NCI-H526 treated with DMSO at 0.1 percent for 48 hours (cell line): Measurements from ENCODE around the gene RHBDL1.
"Not testable (repeated sequence)": the region's sequence is repeated elsewhere in the genome, so short reads cannot be mapped to it uniquely, and the experiment has no call there.

ENCODE experiments used
- DNase-seq: peaks from one replicate; lab custom pipeline; 2025; lab: John Stamatoyannopoulos, UW

The RHBDL1 gene

DNA sequence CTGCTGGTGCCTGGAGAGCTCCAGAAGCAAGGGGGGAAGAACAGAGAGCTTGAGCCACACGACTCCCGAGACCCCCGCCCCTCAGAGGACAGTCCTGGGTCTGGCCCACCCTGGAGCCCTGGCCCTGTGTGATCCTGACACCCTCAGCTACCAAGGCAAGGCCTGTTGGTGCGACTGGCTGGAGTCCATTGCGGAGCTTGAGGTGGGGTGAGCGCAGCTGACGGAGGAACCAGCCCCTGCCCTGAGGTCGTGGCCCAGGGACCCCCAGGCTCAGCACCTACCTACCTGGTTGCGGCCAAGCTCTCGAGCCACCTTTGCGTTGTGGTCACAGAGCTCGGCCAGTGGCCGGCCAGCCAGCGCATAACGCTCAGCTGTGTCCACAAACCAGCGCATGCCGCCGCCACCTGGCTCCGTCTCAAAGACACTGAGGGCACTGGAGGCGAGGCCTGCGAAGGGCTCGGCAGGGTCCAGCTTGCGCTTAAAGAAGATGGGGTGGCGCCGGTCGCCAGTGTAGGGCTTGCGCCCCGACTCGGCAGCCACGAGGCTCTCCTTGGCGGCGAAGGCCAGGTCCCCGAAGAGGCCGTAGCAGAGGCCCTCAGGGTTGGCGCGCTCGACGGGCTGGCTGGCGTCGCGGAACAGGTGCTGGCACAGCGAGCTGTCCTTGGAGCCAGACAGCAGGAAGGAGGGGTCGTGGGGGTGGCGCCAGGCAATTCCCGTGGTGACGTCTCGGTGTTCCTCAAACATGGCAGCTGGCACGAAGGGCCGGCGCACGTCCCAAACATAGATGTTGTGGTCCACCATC, 11.2 kb downstream of the RHBDL1 start:
- no peak for DNase-seq

DNA sequence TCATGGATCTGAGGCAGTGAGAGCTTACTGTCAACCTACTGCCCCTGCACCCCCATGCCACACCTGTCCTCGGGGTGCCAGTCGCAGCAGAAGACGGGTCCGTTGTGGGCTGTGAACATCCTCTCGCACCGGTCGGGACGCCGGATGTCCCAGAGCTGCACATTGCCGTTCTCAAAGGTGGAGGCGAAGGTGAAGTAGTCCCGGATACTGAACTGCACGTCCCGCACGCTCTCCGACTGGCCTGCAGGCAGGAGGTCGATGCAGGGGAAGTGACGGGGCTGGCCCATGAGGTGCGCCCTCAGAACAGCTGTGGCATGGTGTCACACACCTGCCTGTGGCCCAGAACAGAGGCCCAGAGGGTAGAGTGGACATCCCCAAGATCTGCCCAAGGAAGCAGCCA, 12.0 kb downstream of the RHBDL1 start:
- no peak for DNase-seq

DNA sequence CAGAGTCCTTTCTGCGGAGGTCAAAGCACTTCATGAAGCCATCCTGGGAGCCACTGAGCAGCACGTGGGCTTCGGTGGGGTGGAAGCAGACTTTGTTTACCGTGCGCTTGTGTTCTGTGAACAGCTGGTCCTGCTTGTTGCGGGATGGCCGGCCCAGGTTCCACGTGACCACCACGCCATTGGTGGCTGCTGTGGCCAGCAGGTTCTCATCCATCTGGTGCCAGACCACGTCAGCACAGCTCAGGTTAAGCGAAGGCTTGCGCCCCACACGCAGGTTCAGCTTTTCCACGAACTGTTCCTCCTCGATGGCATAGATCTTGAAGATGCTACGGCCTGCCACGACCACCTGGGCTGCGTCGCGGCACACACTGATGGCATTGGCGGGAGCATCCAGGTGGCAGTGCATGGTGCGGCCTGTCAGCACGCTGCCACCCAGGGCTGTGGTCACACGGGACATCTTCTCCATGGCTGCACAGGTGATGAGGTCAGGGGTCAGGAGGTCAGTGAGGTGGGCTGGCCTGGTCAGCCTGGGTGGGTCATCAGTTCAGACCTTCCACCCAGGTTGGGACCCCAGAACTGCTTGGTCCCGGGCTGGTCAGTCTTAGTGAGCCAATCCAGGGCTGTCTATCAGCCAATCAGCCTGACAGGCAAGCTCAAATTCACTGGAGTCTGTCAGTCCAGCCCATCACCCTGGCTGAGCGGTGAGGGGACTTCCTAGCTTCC, 13.9 kb downstream of the RHBDL1 start:
- DNase-seq, result no peak

DNA sequence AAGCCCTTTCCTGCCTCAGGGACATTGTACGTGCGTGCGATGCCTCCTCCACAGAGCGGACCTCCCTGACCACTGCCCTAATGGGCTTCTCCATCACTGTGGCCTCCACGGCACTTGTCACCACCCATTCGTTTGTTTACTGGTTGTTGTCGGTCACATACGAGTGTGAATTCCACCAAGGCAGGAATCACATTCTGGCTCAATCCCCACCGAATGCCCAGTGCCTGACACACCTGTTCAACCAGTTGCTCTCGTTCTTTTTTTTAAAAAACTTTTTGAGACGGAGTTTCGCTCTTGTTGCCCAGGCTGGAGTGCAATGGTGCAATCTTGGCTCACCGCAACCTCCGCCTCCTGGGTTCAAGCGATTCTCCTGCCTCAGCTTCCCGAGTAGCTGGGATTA, 15.8 kb downstream of the RHBDL1 start:
- not testable (repeated sequence) for DNase-seq

DNA sequence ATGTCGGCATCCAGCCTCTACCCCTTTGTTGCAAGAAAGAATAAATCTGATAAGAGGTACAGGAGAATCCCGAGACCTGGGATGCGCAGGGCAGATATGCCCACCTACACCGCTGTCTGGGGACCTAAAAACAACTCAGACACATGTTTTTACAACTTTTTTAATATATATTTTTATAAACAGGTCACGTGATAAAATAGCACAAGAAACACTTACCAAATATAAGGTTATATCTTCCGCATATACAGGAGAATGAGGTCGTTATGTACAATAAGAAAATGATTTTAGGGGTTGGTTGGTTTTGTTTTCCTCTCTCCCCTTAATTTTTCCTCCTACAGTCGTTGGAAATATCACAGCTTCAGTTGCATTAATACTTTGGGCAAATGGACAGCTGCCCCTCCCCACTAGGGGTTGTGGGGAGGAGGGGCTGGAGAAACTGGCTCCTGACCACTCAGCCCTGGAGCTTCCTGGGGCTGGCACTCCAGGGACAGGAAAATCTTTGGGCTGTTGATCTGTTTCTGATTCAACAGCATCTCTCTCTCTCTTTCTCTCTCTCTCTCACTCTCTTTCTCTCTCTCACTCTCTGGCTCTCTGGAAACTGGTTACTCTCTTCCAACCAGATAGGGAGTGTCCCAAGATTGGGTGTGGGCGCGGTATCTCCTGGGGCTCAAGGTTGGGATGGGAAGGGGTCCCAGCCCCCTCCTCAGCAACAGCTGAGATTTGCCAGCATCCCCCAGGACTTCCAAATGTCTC, 17.1 kb downstream of the RHBDL1 start:
- no peak for DNase-seq

DNA sequence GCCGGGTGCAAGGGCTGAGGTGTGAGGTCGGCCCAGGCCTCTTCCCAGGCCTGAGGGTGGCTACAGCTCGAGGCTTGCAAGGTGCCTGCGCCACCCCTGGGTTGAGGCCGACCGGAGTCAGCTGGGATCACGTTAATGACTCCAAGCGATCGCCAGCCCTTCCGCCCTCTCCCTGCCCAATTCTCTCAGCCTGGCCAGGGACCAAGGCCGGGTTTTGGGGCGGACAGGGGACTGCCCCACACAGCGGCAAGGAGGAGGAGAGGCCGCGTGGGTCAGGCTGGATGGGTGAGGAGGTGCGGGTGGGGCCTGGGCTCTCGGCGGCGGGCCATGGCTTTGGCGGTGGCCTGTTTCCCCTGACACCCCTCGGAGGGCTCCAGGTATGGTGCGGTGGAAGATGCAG, 17.9 kb downstream of the RHBDL1 start:
- no peak for DNase-seq

DNA sequence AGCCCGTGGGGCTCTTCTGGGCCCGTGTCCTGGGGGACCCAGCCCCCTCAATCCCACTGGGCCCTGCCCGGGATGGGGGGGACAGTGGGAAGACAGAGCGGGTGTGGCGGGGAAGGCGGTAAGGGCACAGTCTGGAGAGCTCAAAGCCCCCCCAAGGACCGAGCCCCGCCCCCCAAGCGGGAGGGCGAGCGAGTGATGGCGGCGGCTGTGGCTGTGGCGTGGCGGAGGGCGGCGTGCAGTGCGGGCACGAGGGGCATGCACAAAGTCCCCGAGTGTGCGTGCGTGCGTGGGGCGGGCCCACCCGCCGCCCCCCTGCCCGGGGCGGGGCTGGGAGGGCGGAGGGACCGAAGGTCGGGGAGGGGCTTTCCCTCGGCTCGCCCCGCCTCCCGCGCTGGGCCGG, 18.3 kb downstream of the RHBDL1 start:
- DNase-seq, result no peak

DNA sequence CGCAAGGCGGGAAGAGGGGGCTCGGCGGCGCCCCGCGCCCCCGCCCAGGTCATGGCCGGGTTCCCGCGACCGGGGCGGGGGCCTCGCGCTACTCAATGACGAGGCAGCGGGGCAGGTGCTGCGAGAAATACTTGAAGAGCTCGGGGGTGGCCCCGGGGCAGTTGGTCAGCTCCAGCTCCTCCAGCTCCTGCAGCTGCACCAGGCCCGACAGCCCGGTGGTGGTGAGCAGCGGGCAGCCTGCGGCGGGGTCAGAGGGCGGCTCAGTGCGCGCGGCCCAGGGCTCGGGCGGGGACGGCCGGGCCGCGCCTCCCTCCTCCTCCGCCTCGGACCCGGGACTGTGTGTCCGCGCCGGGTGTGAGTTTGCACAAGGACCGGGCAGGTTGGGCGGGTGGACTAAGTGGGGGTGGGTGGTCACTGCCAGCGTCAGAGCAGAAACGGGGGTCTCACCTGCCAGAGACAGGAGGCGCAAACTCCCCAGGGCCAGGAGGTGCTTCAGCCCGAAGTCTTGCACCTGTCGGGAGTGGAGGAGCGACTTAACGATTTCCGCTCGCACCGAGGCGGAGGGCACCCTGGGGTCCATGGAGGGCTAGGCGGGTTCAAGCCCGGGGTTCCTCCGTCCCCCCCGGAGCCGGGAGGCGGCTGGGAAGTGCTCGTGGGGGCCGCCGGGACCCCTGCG, 18.9 kb downstream of the RHBDL1 start:
- DNase-seq, result no peak

DNA sequence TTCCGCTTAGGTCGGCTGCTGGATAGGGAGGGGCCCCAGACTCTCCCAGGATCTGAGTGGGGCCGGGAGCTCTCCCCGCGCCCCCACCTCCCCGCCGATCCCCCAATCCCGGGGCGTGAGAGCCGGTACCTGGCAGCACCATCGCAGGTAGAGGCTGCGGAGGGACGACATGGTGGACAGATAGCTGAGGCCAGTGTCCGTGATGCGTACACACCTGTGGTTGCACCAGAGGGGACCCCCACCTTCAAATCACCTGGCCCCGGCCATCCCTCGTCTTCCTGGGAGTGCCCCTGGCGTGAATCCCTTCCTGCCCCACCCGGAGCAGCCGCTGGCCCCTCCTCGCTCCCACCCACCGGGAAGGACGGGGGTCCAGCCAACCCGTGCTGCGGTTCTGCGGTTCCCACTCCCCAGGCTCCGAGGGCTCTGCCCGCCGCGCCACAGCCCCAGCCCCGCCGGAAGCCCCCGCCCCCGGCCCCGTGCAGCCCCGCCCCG, 19.4 kb downstream of the RHBDL1 start:
- no peak for DNase-seq

DNA sequence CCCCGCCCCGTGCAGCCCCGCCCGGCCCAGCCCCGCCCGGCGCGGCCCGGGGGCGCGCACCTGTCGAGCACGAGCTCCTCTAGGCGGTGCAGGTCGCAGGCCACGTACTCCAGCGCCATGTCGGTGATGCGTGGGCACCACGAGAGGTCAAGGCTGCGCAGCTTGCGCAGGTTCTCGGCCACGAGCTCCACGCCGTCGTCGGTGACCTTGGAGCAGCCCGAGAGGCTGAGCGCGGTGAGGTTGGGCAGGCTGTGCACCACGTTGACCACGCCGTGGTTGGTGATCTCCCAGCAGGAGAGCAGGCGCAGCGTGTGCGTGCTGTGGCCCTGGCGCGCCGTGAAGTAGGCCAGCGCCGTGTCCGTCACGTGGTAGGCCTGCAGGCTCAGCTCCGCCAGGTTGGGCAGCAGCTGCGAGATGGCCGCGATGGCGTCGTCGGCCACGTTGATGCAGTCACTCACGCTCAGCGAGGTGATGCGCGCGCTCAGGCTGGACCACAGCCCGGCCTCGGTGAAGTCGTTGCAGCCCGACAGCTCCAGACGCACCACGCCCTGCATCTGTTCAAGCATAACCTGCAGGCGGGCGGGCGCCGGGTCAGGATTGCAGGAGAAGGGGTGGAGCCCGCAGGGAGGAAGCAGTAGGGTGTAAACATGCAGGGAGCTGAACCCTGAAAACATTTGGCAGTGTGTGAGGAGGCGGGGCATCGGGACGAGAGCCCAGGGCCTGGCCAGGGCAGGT, 20.1 kb downstream of the RHBDL1 start:
- peak; percentile 70 for DNase-seq

DNA sequence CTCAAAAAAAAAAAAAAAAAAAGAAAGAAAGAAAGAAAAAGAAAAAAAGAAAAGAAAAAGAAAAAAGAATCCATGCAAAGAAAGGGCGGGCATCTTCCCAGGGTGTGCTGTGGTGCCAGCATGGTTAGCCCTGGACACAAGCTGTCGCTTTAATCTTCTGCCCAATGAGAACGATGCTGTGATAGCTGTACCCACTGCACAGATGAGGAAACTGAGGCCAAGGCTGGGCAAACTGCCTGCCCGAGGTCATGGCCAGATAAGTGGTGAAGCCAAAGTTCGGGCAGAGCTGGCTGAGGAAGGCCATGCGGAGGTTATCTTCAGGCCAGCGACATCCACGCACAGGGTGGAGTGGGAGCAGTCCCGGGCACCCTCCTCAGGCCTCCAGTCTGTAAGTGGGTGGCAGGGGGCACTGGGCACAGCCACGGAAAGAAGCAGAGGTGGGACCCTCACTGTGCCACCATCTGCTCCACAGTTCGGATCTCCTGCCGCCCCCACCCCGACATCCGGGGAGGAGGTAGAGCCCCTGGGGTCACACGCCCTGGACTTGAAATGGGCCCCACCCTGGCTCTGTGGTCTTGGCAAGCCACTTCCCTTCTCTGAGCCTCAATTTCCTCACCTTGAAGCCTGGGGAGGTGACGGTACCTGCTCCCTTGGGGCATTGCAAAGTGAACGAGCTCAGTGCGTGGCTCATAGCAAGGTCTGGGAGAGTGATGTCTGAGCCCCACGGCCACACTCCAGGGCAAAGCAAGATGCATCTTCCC, 23.6 kb downstream of the RHBDL1 start:
- no peak for DNase-seq

DNA sequence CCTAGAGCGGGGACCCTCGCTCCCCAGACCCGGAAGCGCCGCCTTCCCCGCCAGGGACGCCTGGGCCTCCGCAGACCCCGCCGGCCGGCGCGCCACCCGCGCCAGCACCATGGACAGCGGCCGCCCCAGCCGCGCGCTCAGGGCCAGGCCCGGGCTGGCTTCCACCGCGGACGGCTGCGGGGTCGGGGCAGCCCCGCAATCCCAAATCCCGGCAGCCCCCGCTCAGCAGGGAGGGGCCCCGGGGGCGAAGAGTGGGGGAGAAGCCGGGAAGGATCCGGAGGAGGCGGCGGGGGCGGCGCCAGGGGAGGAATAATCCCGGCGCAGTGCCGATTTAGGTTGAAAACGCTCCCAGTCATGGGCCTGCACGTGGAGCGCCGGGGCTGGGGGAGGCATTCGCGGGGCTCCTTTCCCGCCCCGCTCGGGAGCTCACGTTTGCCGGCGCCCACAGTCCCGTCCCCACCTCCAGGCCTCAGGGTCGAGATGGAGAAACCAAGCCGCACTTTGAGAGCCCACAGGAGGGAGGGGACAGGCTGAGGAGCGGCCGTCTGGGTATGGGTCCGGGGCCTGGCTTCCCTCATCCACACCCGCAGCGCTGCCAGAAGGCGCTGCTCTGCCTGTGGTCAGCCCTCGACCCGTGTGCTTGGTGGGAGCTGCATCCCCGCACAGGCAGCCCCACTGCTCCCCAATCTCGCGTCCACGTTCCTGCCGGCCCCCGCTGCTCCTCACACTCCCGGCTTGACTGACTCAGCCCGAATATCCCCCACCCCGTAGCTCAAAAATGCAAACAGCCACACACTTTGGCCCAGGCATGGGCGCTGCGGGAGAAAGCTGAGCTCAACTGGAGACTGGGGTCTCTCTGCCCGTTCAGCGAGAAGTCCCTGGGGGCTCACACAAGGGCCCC, 25.5 kb downstream of the RHBDL1 start:
- DNase-seq, result no peak

DNA sequence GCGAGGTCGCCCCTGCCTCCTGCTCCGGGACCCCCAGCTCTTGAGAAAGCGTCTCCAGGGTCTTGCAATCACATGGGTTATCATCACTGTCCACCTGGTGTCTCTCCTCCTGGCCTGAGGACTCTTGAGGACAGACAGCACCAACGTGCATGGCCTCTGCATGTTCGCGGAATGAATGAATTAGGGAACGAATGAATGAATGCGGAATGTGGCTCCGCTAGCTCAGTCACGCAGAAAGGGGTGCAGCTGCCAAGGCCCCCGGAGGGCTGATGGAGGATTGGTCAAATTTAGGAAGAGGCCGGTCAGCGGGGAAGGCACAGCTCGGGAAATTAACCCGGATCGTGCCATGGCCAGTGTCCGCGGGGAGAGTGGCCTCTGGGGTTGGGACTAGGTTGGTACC, 26.9 kb downstream of the RHBDL1 start:
- no peak for DNase-seq

DNA sequence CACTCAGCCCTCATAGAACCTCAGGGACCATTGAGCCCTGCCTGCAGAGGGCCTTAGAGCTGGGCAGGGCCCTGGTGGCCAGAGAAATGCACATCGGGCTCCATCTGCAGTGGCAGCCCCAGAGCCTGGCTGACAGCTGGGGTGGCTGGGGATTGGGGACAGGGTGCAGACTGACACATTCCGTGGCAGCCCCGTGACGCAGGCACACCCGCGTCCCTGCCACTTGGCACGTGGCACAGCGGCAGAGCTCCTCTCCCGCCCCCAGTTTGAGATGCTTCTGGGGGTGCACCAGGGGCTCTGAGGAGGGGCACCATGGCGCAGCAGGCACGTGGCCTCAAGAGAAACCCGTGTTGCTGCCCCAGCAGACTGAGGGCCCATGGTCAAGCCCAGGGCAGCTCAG, 27.9 kb downstream of the RHBDL1 start:
- DNase-seq, result no peak

DNA sequence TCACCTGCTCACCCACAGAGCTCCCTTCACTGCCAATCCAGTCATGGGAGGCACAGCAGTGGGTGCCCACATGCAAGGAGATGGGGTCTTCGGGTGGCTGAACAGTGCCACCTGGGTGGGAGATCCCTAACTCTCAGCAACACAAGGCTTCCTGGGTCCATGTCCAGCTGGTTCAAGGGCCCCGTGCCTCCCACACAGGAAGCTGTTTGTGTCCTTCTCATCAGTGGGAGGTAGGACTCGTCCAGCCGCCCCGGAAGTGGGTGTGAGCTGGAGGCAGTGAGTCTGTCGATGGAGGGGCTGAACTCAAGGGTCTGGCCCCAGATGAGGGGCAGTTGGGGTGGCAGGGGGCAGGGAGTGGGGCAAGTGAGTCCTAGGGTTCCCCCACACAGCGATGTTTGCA, 28.6 kb downstream of the RHBDL1 start:
- DNase-seq, result no peak

DNA sequence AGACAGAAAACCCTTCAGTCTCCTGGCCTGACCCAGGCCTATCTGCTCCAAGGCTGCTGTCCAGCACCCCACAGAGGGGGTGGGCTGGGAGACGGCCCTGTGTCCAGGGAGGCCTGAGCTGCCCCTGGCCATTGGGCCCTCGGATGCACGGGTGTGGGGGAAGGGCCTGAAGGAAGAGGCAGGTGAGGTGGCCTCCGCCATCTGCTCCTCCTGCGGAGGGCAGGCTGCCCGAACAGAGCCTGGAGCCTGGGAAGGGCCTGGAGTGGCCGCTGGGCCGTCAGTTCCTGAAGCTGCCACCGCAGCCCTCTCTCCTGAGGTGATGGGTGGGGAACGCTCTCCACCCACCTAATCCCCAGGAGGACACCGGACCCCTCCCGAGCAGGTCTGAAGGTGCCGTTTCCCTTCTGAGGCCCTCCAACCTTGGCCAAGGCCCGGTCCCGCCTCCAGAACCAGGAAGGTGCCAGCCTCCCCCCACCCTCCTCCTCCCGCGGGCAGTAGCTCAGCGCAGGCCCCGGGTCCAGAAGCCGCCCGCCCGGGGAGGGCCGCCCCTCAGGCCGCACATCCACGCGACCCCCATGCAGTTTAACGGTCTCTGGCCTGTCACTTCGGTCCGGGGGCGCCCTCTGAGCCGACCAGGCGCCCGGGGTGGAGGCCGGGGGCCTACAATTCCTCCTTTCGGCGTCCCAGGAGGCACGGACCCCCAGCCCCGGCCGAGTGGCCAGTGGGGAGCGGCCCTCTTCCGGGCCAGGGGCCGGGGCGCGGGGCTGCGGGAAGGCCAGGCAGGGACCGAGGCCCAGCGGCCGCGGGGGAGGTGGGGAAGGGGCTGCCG, 29.3 kb downstream of the RHBDL1 start:
- no peak for DNase-seq

DNA sequence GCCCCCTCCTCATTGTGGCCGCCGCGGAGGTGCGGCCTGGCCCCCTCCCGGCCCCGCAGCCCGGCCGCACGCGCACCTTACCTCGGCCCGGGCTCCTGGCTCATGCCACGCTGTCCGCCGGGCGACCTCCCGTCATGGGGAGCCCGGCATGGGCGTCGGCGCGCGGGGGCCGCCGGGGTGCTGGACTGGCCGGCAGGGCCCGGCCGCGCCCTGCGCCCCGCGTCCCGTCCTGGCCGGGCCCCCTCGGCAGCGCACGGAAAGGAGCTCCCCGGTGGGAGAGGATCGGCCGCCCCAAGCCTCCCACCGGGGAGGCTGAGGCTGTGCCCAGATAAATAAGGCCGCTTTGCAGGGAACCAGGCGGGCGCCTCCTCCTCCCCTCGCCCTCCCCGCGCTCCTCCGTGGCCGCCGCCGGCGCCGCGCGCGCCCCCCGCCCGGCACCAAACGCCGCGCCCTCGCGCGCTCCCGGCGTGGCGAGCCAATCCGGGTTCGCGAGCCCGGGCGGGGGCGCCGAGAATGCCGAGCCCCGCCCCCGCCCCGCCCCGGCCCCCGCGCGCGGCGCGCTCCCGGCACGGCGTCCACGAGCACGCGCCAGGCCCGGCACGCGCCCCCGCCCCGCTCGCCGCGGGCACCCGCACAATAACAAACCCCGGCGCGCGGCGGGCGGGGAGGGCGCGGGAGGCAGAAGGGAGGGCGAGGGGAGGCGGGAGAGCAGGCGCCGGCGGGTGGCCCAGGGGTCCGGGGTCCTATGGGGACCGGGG, 30.1 kb downstream of the RHBDL1 start, which contains the start of gene FBXL16:
FBXL16 (minus strand) TSS at position 371 of the 758 bp plus-strand sequence. CDS start 8,396 bp downstream, outside the sequence.
- DNase-seq, result peak; percentile 17
